HepG2 (cell line): Measurements from ENCODE around the gene COASY. TPM values are rescaled to one million over a fixed set of nuclear protein-coding genes. Genes with fewer than 3 reads are reported as not detected.

Source experiments
- ELF1 ChIP-seq: sonication (generic); formaldehyde crosslinking; IDR thresholded peaks from 2 replicates; pipeline ENCODE4 v1.4.0; 2020; ENCODE audit warnings: missing genetic modification reagents
- ESRRA ChIP-seq: sonication (generic); formaldehyde crosslinking; IDR thresholded peaks from 2 replicates; pipeline ENCODE4 v1.5.1; 2020; ENCODE audit warnings: mild to moderate bottlenecking, low read depth, missing genetic modification reagents
- HDAC1 ChIP-seq: sonication (generic); formaldehyde crosslinking; IDR thresholded peaks from 2 replicates; pipeline ENCODE4 v1.5.1; 2020; ENCODE audit warnings: mild to moderate bottlenecking, missing genetic modification reagents
- MIER2 ChIP-seq: IDR thresholded peaks from 2 replicates; pipeline ENCODE4 v1.6.1; 2016; ENCODE audit warnings: missing biosample characterization, missing genetic modification reagents
- RARA ChIP-seq: IDR thresholded peaks from 2 replicates; pipeline ENCODE4 v1.6.1; 2016; ENCODE audit warnings: missing genetic modification reagents, missing compliant biosample characterization
- SAP130 ChIP-seq: IDR thresholded peaks from 2 replicates; pipeline ENCODE4 v1.6.1; 2016; ENCODE audit warnings: low read depth
- SNAI1 ChIP-seq: sonication (generic); formaldehyde crosslinking; IDR thresholded peaks from 2 replicates; pipeline ENCODE4 v1.5.0; 2020; ENCODE audit warnings: mild to moderate bottlenecking, missing genetic modification reagents, borderline replicate concordance
- SP2 ChIP-seq: sonication (generic); formaldehyde crosslinking; IDR thresholded peaks from 2 replicates; pipeline ENCODE4 v1.5.1; 2020; ENCODE audit warnings: mild to moderate bottlenecking, missing genetic modification reagents
- ZBTB3 ChIP-seq: sonication (generic); formaldehyde crosslinking; IDR thresholded peaks from 2 replicates; pipeline ENCODE4 v1.4.0; 2020; ENCODE audit warnings: low read depth, mild to moderate bottlenecking, moderate library complexity, missing genetic modification reagents, borderline replicate concordance
- ZMYM3 ChIP-seq: sonication (generic); formaldehyde crosslinking; IDR thresholded peaks from 2 replicates; pipeline ENCODE4 v1.5.1; 2020; ENCODE audit warnings: mild to moderate bottlenecking, missing genetic modification reagents
- ZMYM4 ChIP-seq: sonication (generic); formaldehyde crosslinking; IDR thresholded peaks from 2 replicates; pipeline ENCODE4 v1.8.1; 2023; ENCODE audit warnings: mild to moderate bottlenecking, missing genetic modification reagents
- ZNF350 ChIP-seq: sonication (generic); formaldehyde crosslinking; IDR thresholded peaks from 2 replicates; pipeline ENCODE4 v1.4.0; 2020; ENCODE audit warnings: mild to moderate bottlenecking, low read depth, missing genetic modification reagents, borderline replicate concordance
- ZNF761 ChIP-seq: sonication (generic); formaldehyde crosslinking; conservative IDR thresholded peaks from 2 replicates; pipeline ENCODE4 v1.4.0; 2020; ENCODE audit warnings: mild to moderate bottlenecking, missing genetic modification reagents
- polyA plus RNA-seq, 8 experiments: library from polyadenylated mRNA; depleted of rRNA in 3 of 8; stranded (reverse) in 7 of 8; unstranded in 1 of 8; fragments of >200 nt; fragmentation: Illumina TruSeq in 4 of 8; extraction: Trizol in 4 of 8; gene quantifications; 2 replicates each; pipeline versions ENCODE4 v1.2.1 to v1.2.3, GENCODE V29; 2011 to 2016; ENCODE audit warnings: low read depth in 4 of 8, missing spikeins in 1 of 8, mixed read lengths in 1 of 8; ENCODE audit not compliant: insufficient read depth in 1 of 8
- total RNA-seq, 5 experiments: library from RNA; depleted of rRNA; stranded (reverse); fragments of >200 nt; fragmentation: Illumina TruSeq; extraction: Trizol; gene quantifications; 2 replicates each; pipeline ENCODE4 v1.2.3, GENCODE V29; 2016; ENCODE audit warnings: low read depth in 1 of 5
- TF ChIP-seq, protein P1 (sequence below): sonication (generic); formaldehyde crosslinking; IDR thresholded peaks from 2 replicates; pipeline ENCODE4 v1.4.0; 2020; ENCODE audit warnings: low read depth, mild to moderate bottlenecking, missing genetic modification reagents

COASY gene
- total and polyA plus RNA-seq, 2 of the 13 experiments (the other 11 are each of a cell fraction or from before 2014, with no cell fraction given): 90.7 to 125 TPM

DNA sequence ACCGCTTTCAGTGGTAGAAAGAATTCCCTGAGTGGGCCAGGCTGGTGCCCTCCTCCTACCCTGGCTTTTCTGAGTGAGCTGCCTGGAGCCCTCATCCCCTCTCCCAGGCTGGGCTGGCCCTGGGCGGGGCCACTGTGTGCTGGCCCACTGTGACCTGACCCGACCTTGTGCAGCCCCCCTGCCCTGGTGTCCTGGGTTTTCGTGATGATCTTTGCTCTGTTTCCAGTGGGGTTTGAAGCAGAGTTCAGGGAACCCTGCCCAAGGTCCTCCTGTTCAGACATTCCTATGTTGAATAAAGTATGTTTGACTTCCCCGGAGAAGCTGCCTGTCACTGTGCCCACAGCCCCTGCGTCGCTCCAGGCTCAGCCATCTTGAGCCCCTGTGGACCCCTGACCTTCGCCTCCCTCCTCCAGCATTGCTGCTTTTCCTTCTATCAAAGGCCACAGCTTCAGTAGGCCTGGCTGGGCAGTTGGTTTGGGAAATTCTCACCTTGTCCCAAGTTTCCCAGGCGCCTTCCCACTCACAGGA is 39.6 kb upstream of the COASY start (continued):
- TF ChIP-seq ZNF350 (CRISPR knock-in tag) (peak; percentile 19; the same call in 1 of the 2 replicates), ZNF761 (CRISPR knock-in tag) (no peak), SNAI1 (CRISPR knock-in tag) (no peak), ELF1 (CRISPR knock-in tag) (0 out of 2 replicates have a peak, but pooled peaks have one; percentile 26), ZBTB3 (peak; percentile 31; the same call in 1 of the 2 replicates), MIER2 (CRISPR knock-in tag) (no peak), ZMYM3 (peak; percentile 60; the same call in 1 of the 2 replicates), RARA (peak; percentile 87), ZMYM4 (CRISPR knock-in tag) (peak; percentile 59), SAP130 (CRISPR knock-in tag) (0 out of 2 replicates have a peak, but pooled peaks have one; percentile 21), SP2 (CRISPR knock-in tag) (no peak), ESRRA (peak; percentile 94), HDAC1 (CRISPR knock-in tag) (peak; percentile 41; the same call in 1 of the 2 replicates)
- TF ChIP-seq, protein P1, sequence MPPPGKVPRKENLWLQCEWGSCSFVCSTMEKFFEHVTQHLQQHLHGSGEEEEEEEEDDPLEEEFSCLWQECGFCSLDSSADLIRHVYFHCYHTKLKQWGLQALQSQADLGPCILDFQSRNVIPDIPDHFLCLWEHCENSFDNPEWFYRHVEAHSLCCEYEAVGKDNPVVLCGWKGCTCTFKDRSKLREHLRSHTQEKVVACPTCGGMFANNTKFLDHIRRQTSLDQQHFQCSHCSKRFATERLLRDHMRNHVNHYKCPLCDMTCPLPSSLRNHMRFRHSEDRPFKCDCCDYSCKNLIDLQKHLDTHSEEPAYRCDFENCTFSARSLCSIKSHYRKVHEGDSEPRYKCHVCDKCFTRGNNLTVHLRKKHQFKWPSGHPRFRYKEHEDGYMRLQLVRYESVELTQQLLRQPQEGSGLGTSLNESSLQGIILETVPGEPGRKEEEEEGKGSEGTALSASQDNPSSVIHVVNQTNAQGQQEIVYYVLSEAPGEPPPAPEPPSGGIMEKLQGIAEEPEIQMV (CRISPR knock-in tag): no peak
